Liver (tissue), 9 donors: ENCODE data around the gene PRB3. TPM values are rescaled to one million over a fixed set of nuclear protein-coding genes. Genes with fewer than 3 reads are reported as not detected.

Experiments used
- DNase-seq: peaks from one replicate; pipeline ENCODE4 v3.0.0-alpha.2; 2017; ENCODE audit warnings: low spot score
- H3K27ac ChIP-seq, 2 donors: one replicate each; pipeline ENCODE4 v1.7.0; 2013; ENCODE audit warnings: inconsistent platforms in 2 of 2, low read length in 2 of 2, control low read depth in 1 of 2, low read depth in 1 of 2, mild to moderate bottlenecking in 1 of 2
- H3K27me3 ChIP-seq, 4 donors: one replicate each; pipeline versions ENCODE4 v1.6.1 to v1.7.0; 2013; ENCODE audit warnings: low read length in 3 of 4, inconsistent platforms in 1 of 4, mild to moderate bottlenecking in 1 of 4, moderate library complexity in 1 of 4; ENCODE audit not compliant: control insufficient read depth in 4 of 4, insufficient read depth in 4 of 4
- H3K36me3 ChIP-seq, 4 donors: one replicate each; pipeline versions ENCODE4 v1.6.1 to v1.7.0; 2013; ENCODE audit warnings: low read length in 3 of 4, mild to moderate bottlenecking in 3 of 4, low read depth in 1 of 4, moderate library complexity in 1 of 4; ENCODE audit not compliant: control insufficient read depth in 4 of 4, insufficient read depth in 3 of 4
- H3K4me1 ChIP-seq, 4 donors: one replicate each; pipeline versions ENCODE4 v1.6.1 to v1.7.0; 2013; ENCODE audit warnings: low read length in 3 of 4, mild to moderate bottlenecking in 3 of 4, moderate library complexity in 1 of 4; ENCODE audit not compliant: control insufficient read depth in 4 of 4, insufficient read depth in 4 of 4
- H3K4me3 ChIP-seq, 3 donors: one replicate each; pipeline versions ENCODE4 v1.6.1 to v1.7.0; 2013; ENCODE audit warnings: low read length in 3 of 3, control low read depth in 1 of 3, low read depth in 1 of 3, mild to moderate bottlenecking in 1 of 3
- H3K9ac ChIP-seq, 2 donors: one replicate each; pipeline ENCODE4 v1.7.0; 2013; ENCODE audit warnings: low read length in 2 of 2, mild to moderate bottlenecking in 2 of 2, moderate library complexity in 2 of 2, control low read depth in 1 of 2, low read depth in 1 of 2
- H3K9me3 ChIP-seq, 4 donors: one replicate each; pipeline versions ENCODE4 v1.6.1 to v1.7.0; 2013; ENCODE audit warnings: low read length in 3 of 4; ENCODE audit not compliant: control insufficient read depth in 4 of 4
- CTCF ChIP-seq: fragments of 150-350 bp; IDR thresholded peaks from 2 replicates; pipeline ENCODE4 v1.5.1; 2017; ENCODE audit warnings: improper control_type of control experiment, low read depth, low read length; ENCODE audit not compliant: missing input control
- FOXA1 ChIP-seq: IDR thresholded peaks from 2 replicates; pipeline ENCODE4 v1.6.1; 2016; ENCODE audit warnings: antibody characterized with exemption
- FOXA2 ChIP-seq: IDR thresholded peaks from 2 replicates; pipeline ENCODE4 v1.6.1; 2016; ENCODE audit warnings: antibody characterized with exemption
- GABPA ChIP-seq, 2 donors: IDR thresholded peaks in 1 of 2; conservative IDR thresholded peaks in 1 of 2; 2 replicates each; pipeline ENCODE4 v1.6.1; 2016; ENCODE audit warnings: antibody characterized with exemption in 2 of 2, mild to moderate bottlenecking in 1 of 2, moderate library complexity in 1 of 2
- HNF4A ChIP-seq, 2 donors: conservative IDR thresholded peaks; 2 replicates each; pipeline ENCODE4 v1.6.1; 2016; ENCODE audit warnings: antibody characterized with exemption in 2 of 2, mild to moderate bottlenecking in 2 of 2
- HNF4G ChIP-seq: IDR thresholded peaks from 2 replicates; pipeline ENCODE4 v1.6.1; 2016; ENCODE audit warnings: antibody characterized with exemption
- JUND ChIP-seq, 2 donors: IDR thresholded peaks; 2 replicates each; pipeline ENCODE4 v1.6.1; 2016; ENCODE audit warnings: antibody characterized with exemption in 2 of 2
- NR2F2 ChIP-seq: IDR thresholded peaks from 2 replicates; pipeline ENCODE4 v1.6.1; 2016; ENCODE audit warnings: antibody characterized with exemption
- RAD21 ChIP-seq, 2 donors: IDR thresholded peaks; 2 replicates each; pipeline ENCODE4 v1.6.1; 2016; ENCODE audit warnings: antibody characterized with exemption in 2 of 2, mild to moderate bottlenecking in 2 of 2
- RXRA ChIP-seq, 2 donors: IDR thresholded peaks; 2 replicates each; pipeline ENCODE4 v1.6.1; 2017 to 2018; ENCODE audit warnings: antibody characterized with exemption in 2 of 2, mild to moderate bottlenecking in 1 of 2
- SP1 ChIP-seq: IDR thresholded peaks from 2 replicates; pipeline ENCODE4 v1.6.1; 2018; ENCODE audit warnings: antibody characterized with exemption, mild to moderate bottlenecking
- TAF1 ChIP-seq: conservative IDR thresholded peaks from 2 replicates; pipeline ENCODE4 v1.6.1; 2016; ENCODE audit warnings: antibody characterized with exemption, mild to moderate bottlenecking
- WGBS: extraction: QIAGEN DNeasy Blood & Tissue Kit; methylation state at CpG from one replicate; pipeline ENCODE4 v1.1.7; 2013; 5-methylcytosine and 5-hydroxymethylcytosine counted together
- polyA plus RNA-seq, 2 donors: library from polyadenylated mRNA; stranded (reverse) in 1 of 2; unstranded in 1 of 2; fragments of 200-250 nt in 1 of 2; fragments of >200 nt in 1 of 2; fragmentation: Nextera tagmentation in 1 of 2; extraction: Ambion mirVana in 1 of 2; gene quantifications; one replicate each; pipeline versions ENCODE4 v1.2.1 to v1.2.3, GENCODE V29; 2013 to 2015
- total RNA-seq, 2 donors: library from RNA; depleted of rRNA; stranded (reverse); fragments of >200 nt; gene quantifications; one replicate each; pipeline ENCODE4 v1.2.3, GENCODE V29; 2014
- TF ChIP-seq, protein P1 (sequence below): IDR thresholded peaks from 2 replicates; pipeline ENCODE4 v1.6.1; 2016; ENCODE audit warnings: antibody characterized with exemption
- TF ChIP-seq, protein P2 (sequence below): IDR thresholded peaks from 2 replicates; pipeline ENCODE4 v1.6.1; 2016; ENCODE audit warnings: antibody characterized with exemption
- TF ChIP-seq, protein P3 (sequence below): IDR thresholded peaks from 2 replicates; pipeline ENCODE4 v1.6.1; 2016; ENCODE audit warnings: antibody characterized with exemption
- TF ChIP-seq, protein P4 (sequence below): IDR thresholded peaks from 2 replicates; pipeline ENCODE4 v1.6.1; 2016; ENCODE audit warnings: antibody characterized with exemption, mild to moderate bottlenecking
- donor health status: healthy.
- donor health status: healthy.
- donor health status: healthy.
- donor health status: healthy.
- donor health status: healthy.

PRB3 gene
- not detected for total RNA-seq
- not detected for polyA plus RNA-seq

DNA sequence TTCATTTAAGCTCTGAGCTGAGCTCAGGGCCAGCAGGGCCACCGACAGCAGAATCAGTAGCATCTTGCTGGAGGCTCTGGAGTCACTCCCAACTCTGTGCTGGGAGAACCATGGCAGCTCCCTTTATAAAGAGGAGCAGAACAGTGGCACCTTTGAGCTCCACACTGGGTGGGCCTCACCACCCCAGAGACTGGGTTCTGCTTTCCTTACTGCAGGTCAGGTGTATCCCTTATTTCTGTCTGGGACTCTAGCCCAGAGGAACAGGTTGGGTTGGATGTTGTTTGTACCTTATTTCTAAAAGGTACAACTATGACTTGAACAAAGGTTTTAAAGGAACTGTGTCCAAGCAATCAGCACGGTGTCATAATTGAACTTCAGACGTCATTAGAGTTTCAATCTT is at the start of gene PRB3:
PRB3 (minus strand) TSS at position 101 of the 400 bp plus-strand sequence; CDS start at position 63, 38 bp downstream.
- H3K9ac ChIP-seq = no peak within 1 kb of the TSS
- no peaks in the 10 kb centered on the region for H3K9me3 ChIP-seq
- no peaks in the 10 kb centered on the region for H3K36me3 ChIP-seq
- DNase-seq = no peak
- no peak within 1 kb of the TSS for H3K4me3 ChIP-seq
- H3K27me3 ChIP-seq = no peaks in the 10 kb centered on the region
- H3K27ac ChIP-seq = no peak within 1 kb of the TSS
- TF ChIP-seq NR2F2 (no peak), RAD21 (IDR thresholded peaks at IDR 0.05) (no peak), HNF4G (no peak), HNF4A (conservative IDR thresholded peaks at IDR 0.05) (no peak), TAF1 (no peak), GABPA (IDR thresholded peaks at IDR 0.05 in 1 of 2, conservative IDR thresholded peaks at IDR 0.05 in 1 of 2) (no peak), JUND (IDR thresholded peaks at IDR 0.05) (no peak), FOXA2 (no peak), FOXA1 (no peak)
- TF ChIP-seq, protein P1, sequence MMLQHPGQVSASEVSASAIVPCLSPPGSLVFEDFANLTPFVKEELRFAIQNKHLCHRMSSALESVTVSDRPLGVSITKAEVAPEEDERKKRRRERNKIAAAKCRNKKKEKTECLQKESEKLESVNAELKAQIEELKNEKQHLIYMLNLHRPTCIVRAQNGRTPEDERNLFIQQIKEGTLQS = no peak
- TF ChIP-seq, protein P2, sequence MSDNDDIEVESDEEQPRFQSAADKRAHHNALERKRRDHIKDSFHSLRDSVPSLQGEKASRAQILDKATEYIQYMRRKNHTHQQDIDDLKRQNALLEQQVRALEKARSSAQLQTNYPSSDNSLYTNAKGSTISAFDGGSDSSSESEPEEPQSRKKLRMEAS = no peak
- TF ChIP-seq, protein P3, sequence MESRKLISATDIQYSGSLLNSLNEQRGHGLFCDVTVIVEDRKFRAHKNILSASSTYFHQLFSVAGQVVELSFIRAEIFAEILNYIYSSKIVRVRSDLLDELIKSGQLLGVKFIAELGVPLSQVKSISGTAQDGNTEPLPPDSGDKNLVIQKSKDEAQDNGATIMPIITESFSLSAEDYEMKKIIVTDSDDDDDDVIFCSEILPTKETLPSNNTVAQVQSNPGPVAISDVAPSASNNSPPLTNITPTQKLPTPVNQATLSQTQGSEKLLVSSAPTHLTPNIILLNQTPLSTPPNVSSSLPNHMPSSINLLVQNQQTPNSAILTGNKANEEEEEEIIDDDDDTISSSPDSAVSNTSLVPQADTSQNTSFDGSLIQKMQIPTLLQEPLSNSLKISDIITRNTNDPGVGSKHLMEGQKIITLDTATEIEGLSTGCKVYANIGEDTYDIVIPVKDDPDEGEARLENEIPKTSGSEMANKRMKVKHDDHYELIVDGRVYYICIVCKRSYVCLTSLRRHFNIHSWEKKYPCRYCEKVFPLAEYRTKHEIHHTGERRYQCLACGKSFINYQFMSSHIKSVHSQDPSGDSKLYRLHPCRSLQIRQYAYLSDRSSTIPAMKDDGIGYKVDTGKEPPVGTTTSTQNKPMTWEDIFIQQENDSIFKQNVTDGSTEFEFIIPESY = no peak
- TF ChIP-seq, protein P4, sequence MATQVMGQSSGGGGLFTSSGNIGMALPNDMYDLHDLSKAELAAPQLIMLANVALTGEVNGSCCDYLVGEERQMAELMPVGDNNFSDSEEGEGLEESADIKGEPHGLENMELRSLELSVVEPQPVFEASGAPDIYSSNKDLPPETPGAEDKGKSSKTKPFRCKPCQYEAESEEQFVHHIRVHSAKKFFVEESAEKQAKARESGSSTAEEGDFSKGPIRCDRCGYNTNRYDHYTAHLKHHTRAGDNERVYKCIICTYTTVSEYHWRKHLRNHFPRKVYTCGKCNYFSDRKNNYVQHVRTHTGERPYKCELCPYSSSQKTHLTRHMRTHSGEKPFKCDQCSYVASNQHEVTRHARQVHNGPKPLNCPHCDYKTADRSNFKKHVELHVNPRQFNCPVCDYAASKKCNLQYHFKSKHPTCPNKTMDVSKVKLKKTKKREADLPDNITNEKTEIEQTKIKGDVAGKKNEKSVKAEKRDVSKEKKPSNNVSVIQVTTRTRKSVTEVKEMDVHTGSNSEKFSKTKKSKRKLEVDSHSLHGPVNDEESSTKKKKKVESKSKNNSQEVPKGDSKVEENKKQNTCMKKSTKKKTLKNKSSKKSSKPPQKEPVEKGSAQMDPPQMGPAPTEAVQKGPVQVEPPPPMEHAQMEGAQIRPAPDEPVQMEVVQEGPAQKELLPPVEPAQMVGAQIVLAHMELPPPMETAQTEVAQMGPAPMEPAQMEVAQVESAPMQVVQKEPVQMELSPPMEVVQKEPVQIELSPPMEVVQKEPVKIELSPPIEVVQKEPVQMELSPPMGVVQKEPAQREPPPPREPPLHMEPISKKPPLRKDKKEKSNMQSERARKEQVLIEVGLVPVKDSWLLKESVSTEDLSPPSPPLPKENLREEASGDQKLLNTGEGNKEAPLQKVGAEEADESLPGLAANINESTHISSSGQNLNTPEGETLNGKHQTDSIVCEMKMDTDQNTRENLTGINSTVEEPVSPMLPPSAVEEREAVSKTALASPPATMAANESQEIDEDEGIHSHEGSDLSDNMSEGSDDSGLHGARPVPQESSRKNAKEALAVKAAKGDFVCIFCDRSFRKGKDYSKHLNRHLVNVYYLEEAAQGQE = no peak
- 92% methylated on average over 3 of the region's 3 CpGs for WGBS
- H3K4me1 ChIP-seq = no peaks in the 10 kb centered on the region

DNA sequence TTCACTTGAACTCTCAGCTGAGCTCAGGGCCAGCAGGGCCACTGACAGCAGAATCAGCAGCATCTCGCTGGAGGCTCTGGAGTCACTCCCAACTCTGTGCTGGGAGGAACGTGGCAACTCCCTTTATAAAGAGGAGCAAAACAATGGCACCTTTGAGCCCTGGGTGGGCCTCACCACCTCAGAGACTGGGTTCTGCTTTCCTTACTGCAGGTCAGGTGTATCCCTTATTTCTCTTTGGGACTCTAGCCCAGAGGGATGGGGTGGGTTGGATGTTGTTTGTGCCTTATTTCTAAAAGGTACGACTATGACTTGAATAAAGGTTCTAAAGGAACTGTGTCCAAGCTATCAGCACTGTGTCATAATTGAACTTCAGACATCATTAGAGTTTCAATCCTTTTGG is 40.8 kb upstream of the PRB3 start, which contains the start of gene PRB4:
PRB4 (minus strand) TSS at position 101 of the 400 bp plus-strand sequence; CDS start at position 63, 38 bp downstream.
- no peak for DNase-seq
- Histone ChIP-seq H3K36me3 (no peaks in the 10 kb centered on the region), H3K27ac (no peak within 1 kb of the TSS), H3K4me1 (no peaks in the 10 kb centered on the region), H3K4me3 (no peak within 1 kb of the TSS), H3K9me3 (no peaks in the 10 kb centered on the region), H3K27me3 (no peaks in the 10 kb centered on the region), H3K9ac (no peak within 1 kb of the TSS)
- TF ChIP-seq GABPA (IDR thresholded peaks at IDR 0.05 in 1 of 2, conservative IDR thresholded peaks at IDR 0.05 in 1 of 2) = no peak
- TF ChIP-seq CTCF = no peak
- TF ChIP-seq RXRA (IDR thresholded peaks at IDR 0.05) = no peak
- TF ChIP-seq, protein P4 = no peak
- TF ChIP-seq, protein P1 = no peak
- TF ChIP-seq JUND (IDR thresholded peaks at IDR 0.05) = no peak
- no peak for TF ChIP-seq TAF1
- TF ChIP-seq FOXA1 = no peak
- TF ChIP-seq SP1 = no peak
- 84% methylated on average over 3 of the region's 3 CpGs for WGBS
